Measurements from ENCODE around the gene RAB30. TPM values are rescaled to one million over a fixed set of nuclear protein-coding genes. Genes with fewer than 3 reads are reported as not detected.

RAB30 gene
- total RNA-seq, 1 donor from 2014 or later, result 15.5 TPM

GRCh38 chr11:83024270-83024854, 47.3 kb downstream of the RAB30 start:
- peaks cover 20% of the 10 kb centered on the region for H3K4me1 ChIP-seq
- intact Hi-C loops (cut with DNase I), result no loop called here
- DNase-seq (no peak), ATAC-seq (no peak)
- H3K27ac ChIP-seq, result no peak overlapping the region
- no peaks in the 10 kb centered on the region for H3K27me3 ChIP-seq (ENCODE audit: low read depth)
- H3K36me3 ChIP-seq, result no peaks in the 10 kb centered on the region
- no peak overlapping the region for H3K4me3 ChIP-seq
- no peak for TF ChIP-seq CTCF (IDR thresholded peaks at IDR 0.05)
- no peaks in the 10 kb centered on the region for H3K9me3 ChIP-seq

DNA sequence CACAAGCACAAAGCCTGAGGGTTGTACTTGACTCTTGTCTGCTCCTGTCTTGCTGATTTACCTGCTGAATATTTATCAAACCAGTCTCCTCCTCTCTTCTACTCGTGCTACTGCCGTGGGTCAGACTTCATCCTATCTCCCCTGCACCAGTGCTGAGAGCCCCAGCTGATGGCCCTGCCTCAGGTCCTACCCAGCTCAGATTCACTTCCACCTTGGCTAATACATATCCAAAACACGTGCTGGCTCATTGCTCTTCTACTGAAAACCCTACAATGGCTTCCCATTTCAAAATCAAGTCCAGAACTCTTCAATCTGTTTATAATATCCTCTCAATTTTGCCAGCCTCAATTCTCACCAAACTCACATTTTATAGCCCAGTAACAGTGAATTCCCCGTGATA, 48.3 kb downstream of the RAB30 start:
- H3K4me3 ChIP-seq, result no peak overlapping the region
- no peaks in the 10 kb centered on the region for H3K36me3 ChIP-seq
- H3K9me3 ChIP-seq, result no peaks in the 10 kb centered on the region
- intact Hi-C loops (cut with DNase I), result no loop called here
- no peak for DNase-seq
- H3K4me1 ChIP-seq, result peaks cover 20% of the 10 kb centered on the region
- H3K27ac ChIP-seq, result no peak overlapping the region
- no peak for TF ChIP-seq CTCF (IDR thresholded peaks at IDR 0.05)
- H3K27me3 ChIP-seq (ENCODE audit: low read depth), result no peaks in the 10 kb centered on the region
- ATAC-seq, result no peak

- no peak overlapping the region for H3K27ac ChIP-seq
- H3K4me1 ChIP-seq, result peaks cover 20% of the 10 kb centered on the region
- no peaks in the 10 kb centered on the region for H3K27me3 ChIP-seq (ENCODE audit: low read depth)
- H3K36me3 ChIP-seq, result no peaks in the 10 kb centered on the region
- no peaks in the 10 kb centered on the region for H3K9me3 ChIP-seq
- intact Hi-C loops (cut with DNase I), result no loop called here
- no peak for DNase-seq
- TF ChIP-seq CTCF (IDR thresholded peaks at IDR 0.05), result no peak
- no peak for ATAC-seq
- H3K4me3 ChIP-seq, result no peak overlapping the region
Measured at GRCh38 chr11:83021780-83022125, 49.9 kb downstream of the RAB30 start.

DNA sequence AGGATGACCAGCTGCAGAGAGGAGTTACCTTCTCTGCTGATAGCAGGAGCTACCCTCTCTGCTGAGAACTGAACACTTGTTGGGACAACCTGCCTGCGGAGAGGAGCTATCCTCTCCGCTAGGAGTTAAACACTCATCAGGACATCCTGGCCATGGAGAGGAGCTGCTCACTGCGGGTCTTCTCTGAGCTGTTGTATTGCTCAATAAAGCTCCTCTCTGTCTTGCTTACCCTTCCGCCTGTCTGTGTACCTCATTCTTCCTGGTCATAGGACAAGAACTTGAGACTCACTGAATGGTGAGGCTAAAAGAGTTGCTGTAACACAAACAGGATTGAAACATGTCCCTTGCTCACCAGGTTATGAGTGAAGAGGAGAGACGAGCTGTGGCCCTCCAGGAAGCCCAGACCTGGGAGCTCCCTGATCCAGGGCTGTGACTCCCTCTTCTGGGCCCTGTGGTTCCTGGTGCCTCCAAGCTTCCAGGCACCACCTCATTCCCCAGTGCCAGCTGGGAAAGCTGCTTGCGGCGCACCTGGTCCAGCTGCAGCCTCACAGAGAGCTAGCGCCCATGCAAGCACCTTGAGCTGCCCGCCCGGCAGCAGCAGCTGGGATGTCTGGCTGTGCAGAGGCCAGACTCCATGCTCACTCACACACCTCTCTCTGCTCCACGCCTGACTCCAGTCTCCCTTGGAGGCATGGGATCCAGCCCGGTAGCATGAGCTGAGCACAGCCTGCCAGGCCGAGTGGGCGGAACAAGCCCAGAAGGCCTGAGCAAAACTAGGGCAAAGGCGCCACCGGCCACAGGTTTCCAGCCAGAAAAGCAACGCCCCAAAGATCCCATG, 50.5 kb downstream of the RAB30 start:
- H3K9me3 ChIP-seq, result no peaks in the 10 kb centered on the region
- H3K4me3 ChIP-seq, result no peak overlapping the region
- intact Hi-C loops (cut with DNase I), result no loop called here
- DNase-seq (no peak), ATAC-seq (no peak)
- no peak for TF ChIP-seq CTCF (IDR thresholded peaks at IDR 0.05)
- no peaks in the 10 kb centered on the region for H3K27me3 ChIP-seq (ENCODE audit: low read depth)
- H3K4me1 ChIP-seq, result peaks cover 20% of the 10 kb centered on the region
- H3K27ac ChIP-seq, result no peak overlapping the region
- no peaks in the 10 kb centered on the region for H3K36me3 ChIP-seq

DNA sequence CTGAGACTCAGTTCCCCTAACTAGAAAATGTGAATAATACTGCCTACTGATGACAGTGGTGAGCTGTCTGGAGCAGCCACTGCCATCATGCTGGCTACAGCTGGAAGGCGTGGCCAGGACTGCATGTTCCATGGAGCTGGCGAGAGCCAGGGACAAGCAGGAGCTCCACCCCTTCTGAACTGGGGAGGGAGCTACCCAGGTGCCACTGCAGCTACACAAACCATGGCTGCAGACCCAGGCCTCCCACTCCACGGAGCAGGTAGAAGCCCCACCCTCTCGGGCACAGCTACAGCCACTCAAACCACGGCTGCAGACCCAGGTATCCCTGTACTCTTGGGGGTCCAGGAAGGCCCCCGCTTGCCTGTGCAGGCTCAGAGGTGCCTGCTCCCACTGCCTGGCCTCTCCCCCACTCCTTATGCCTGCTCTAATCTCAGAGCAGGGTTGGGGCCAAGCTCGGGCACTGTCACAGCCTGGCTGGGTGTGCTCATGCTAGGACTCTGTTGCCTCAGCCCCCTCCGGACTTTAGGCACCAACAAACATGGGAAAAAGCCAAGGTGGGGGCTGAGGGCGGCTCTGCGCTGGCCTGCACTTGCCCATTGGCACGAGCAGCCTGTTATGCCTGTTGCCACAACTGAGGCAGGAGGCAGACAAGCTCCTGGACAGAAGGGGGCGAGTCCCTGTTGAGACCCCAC, 51.7 kb downstream of the RAB30 start:
- H3K27ac ChIP-seq, result no peak overlapping the region
- intact Hi-C loops (cut with DNase I), result no loop called here
- no peaks in the 10 kb centered on the region for H3K36me3 ChIP-seq
- no peak for DNase-seq
- H3K9me3 ChIP-seq, result no peaks in the 10 kb centered on the region
- TF ChIP-seq CTCF (IDR thresholded peaks at IDR 0.05), result no peak
- H3K4me3 ChIP-seq, result no peak overlapping the region
- peaks cover 14% of the 10 kb centered on the region for H3K4me1 ChIP-seq
- peak; percentile 36 to 41 for ATAC-seq
- H3K27me3 ChIP-seq (ENCODE audit: low read depth), result no peaks in the 10 kb centered on the region
